ENCODE results near the gene ADM2.
"Not testable (repeated sequence)": the region's sequence is repeated elsewhere in the genome, so short reads cannot be mapped to it uniquely, and the experiment has no call there.

ADM2 gene

DNA sequence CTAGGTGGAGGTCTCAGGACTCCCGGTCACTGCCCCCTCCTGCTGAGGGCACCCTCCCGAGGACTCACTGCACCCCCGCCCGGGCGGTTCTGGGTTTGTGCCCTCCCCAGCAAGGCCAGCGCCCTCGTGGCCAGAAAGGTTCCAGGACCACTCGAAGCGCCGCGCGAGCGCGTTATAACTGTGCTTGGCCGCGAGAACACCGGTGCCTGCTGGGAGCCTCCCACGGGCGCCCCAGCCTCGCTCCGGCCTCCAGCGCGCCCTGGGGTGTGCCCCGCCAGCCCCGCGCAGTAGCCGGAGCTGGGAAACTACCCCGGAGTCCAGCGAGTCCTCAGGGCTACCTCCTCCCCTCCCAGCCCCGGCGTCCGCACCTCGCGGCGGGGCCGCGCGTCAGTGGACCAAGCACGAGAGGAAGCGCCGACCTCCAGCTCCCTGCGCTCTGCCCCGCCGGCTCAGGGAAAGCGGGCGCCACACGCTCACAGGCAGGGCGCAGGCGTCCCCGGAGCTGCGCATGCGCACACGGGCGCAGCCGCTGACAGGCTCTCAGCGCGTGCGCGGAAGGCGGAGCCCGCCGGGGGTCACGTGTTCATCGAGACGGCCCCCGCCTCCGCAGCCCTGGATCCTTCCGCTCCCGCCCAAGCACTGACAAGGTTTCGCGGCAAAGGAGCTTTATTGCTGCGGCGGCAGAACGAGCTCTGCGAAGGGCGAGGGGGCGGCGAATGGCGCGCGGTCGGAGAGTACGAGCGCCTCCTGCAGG, 43.9 kb downstream of the ADM2 start, which contains the start of gene SCO2:
Gene SCO2, minus strand, starts transcription at position 495 of the 754 bp plus-strand sequence. CDS start 1,187 bp downstream, outside the sequence.
- DNase-seq (ENCODE audit: low read depth in 3 of 3): peak; percentile 96 to 97 (median 97)

DNA sequence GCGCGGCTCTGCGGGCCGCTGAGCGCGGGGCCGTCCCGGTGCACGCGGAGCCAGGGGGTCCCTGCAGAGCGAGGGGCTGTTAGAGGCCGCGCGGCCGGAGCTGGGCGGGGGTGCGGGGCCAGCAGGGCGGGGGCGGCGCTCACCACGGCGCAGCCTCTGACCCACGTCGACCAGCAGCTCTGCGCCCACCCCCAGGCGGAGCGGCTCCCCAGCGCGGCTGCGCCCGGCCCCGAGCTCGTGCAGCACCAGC, 44.4 kb downstream of the ADM2 start:
- no peak for DNase-seq (ENCODE audit: low read depth in 3 of 3)

GRCh38 chr22:50526108-50526833, 44.9 kb downstream of the ADM2 start:
- DNase-seq (ENCODE audit: low read depth in 3 of 3): peak; percentile 75 to 87 (median 85)

DNA sequence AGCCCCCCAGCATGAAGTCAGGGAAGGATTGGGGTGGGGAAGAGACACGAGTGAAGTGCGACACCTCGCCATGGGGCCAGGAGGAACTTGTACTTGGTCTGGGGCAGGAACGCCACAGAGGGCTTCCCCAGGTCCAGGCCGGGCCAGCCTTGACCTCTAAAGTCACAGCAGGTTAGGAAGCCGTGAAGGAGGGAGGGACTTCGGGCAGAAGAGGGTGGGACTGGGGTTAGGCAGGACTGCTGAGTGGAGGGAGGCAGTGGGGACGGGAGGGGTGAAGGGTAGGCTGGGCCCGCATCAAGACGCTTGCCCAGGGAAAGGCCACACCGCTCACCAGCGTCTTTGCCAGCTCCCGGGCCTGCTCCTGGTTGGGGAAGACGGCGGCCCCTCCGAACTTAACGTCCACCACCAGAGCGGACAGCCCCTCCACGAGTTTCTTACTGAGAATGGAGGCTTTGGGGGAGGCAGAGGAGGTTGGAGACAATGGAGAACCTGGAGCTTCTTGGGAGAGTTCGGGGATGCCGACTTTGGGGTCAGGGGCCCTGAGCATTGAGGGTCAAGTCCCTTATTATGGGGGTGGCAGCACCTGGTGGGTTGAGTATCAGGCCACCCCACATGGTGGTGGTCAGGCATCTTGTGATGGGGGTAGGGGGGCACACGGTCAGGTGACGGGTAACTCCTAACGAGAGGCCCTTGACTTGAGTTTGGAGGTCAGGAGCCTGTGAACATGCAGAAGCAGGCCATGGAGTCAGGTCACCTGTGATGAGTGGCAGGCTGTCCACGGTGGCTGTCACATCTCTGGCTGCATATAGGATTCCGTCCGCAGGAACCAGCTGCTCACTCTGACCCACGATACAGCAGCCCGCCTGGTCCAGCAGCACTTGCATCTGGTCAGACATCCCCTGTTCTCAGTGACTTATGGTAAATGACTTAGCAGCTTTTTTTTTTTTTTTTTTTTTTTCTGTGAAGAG, 45.8 kb downstream of the ADM2 start:
- no peak for DNase-seq (ENCODE audit: low read depth in 3 of 3)

- no peak for DNase-seq (ENCODE audit: low read depth in 3 of 3)
Measured at GRCh38 chr22:50527921-50528681, 46.8 kb downstream of the ADM2 start.

GRCh38 chr22:50528682-50529415, 47.5 kb downstream of the ADM2 start:
- no peak for DNase-seq (ENCODE audit: low read depth in 3 of 3)

- DNase-seq (ENCODE audit: low read depth in 3 of 3): no peak
Measured at GRCh38 chr22:50529416-50529896, 48.1 kb downstream of the ADM2 start.

DNA sequence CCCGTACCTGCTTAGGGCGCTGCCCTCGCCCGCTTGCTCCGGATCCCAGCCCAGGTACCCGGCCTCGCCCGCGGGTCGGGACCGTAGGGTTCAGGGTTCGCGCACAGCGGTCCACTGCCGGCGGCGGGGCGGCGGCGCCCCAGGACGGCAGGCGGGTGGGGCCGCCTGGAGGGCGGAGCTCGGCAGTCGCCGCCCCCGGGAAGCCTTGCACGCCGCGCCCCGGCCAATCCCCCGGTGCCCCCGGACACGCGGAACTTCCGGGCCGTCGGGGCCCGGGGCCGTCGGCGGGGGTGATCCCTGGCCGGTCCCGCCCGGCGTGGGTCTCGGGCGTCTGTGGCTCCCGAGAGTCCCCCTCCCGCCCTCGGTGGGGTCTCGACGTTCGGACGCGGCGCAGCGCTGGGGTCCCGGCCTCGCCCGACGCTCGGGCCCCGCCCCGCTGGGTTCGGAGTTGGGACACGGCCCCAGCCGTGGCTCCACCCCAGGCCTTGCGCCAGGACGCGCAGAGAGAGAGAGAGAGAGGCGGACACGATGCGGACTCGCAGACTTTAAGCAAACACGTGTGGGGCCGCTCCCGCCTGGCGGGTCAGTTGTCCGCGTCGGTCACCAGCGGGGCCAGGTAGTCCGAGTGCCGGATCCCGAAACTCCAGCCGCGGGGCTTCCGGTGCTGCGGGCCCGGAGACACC, 48.7 kb downstream of the ADM2 start, which contains the start of gene TYMP:
Gene TYMP, minus strand, starts transcription at position 116 of the 683 bp plus-strand sequence. CDS start 303 bp downstream, outside the sequence.
- peak in 1 of 3 donors; percentile 47 for DNase-seq (ENCODE audit: low read depth in 3 of 3)

- DNase-seq (ENCODE audit: low read depth in 3 of 3): no peak
Measured at GRCh38 chr22:50530580-50530876, 49.2 kb downstream of the ADM2 start.

- DNase-seq (ENCODE audit: low read depth in 3 of 3): peak; percentile 66 to 83 (median 71)
Measured at GRCh38 chr22:50530877-50531545, 49.7 kb downstream of the ADM2 start.

GRCh38 chr22:50531546-50531961, 50.2 kb downstream of the ADM2 start:
- DNase-seq (ENCODE audit: low read depth in 3 of 3): peak in 2 of 3 donors; percentile 56 to 67

- no peak for DNase-seq (ENCODE audit: low read depth in 3 of 3)
Measured at GRCh38 chr22:50531962-50532674, 50.8 kb downstream of the ADM2 start.

GRCh38 chr22:50532824-50533796, 51.8 kb downstream of the ADM2 start:
- no peak for DNase-seq (ENCODE audit: low read depth in 3 of 3)

GRCh38 chr22:50533856-50534711, 52.7 kb downstream of the ADM2 start:
- DNase-seq (ENCODE audit: low read depth in 3 of 3): not testable (repeated sequence)

- DNase-seq (ENCODE audit: low read depth in 3 of 3): no peak
Measured at GRCh38 chr22:50535113-50535512, 53.8 kb downstream of the ADM2 start.

Data from stimulated activated CD4-positive, alpha-beta T cell treated with anti-CD3 and anti-CD28 coated beads, TNF-alpha, amount 100 ng/mL, for 48 hours (primary cell).